ENCODE results near the gene PRRC2B. TPM values are rescaled to one million over a fixed set of nuclear protein-coding genes. Genes with fewer than 3 reads are reported as not detected.
"Not testable (repeated sequence)": the region's sequence is repeated elsewhere in the genome, so short reads cannot be mapped to it uniquely, and the experiment has no call there.

The PRRC2B gene
- total and polyA plus RNA-seq, 2 experiments from 2014 or later: 30.9 to 53.7 TPM

DNA sequence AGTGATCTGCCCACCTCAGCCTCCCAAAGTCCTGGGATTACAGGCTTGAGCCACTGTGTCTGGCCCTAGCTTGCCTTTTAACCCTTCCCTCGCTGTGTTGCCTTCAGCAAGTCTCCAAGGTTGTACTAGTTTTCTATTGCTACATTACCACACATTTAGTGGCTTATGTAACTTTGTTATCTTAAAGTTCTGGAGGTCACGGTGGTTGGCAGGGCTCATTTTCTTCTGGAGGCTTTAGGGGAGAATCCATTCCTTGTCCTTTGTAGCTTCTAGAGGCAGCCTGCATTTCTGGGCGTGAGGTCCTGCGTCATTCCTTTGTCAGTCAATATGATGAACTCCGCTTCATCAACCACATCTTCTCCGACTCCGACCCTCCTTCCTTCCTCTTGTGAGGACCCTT, 2.9 kb upstream of the PRRC2B start:
- Histone ChIP-seq H3K4me3 (no peak overlapping the region), H3K9me2 (ENCODE audit: insufficient read depth) (no peaks in the 10 kb centered on the region), H3K27me3 (replicated peaks; ENCODE audit: insufficient read depth) (no peaks in the 10 kb centered on the region), H2AFZ (no peak overlapping the region), H3K9me3 (ENCODE audit: low read depth) (no peaks in the 10 kb centered on the region), H3K4me2 (ENCODE audit: unreplicated experiment) (no peak overlapping the region), H3K9ac (no peak overlapping the region), H3K79me2 (ENCODE audit: insufficient read depth) (peaks cover 16% of the 10 kb centered on the region), H3K27ac (no peak overlapping the region), H4K20me1 (ENCODE audit: insufficient read depth) (no peaks in the 10 kb centered on the region), H3K4me1 (ENCODE audit: insufficient read depth) (peaks cover 8% of the 10 kb centered on the region; the same call in 1 of the 2 replicates), H3F3A (ENCODE audit: insufficient read depth) (peaks cover 19% of the 10 kb centered on the region), H3K36me3 (ENCODE audit: low read depth) (no peaks in the 10 kb centered on the region)
- 84 to 85% methylated on average over 7 of the region's 7 CpGs for WGBS, 2 experiments (ENCODE audit: low coverage in 1 of 2, low lambda C conversion rate in 2 of 2, missing lambda C conversion rate in 2 of 2)
- TF ChIP-seq EZH2 (IDR thresholded peaks at IDR 0.05; ENCODE audit: insufficient read depth, poor library complexity, severe bottlenecking): no peak
- TF ChIP-seq EZH2phosphoT487 (IDR thresholded peaks at IDR 0.05; ENCODE audit: insufficient read depth, low read depth): no peak
- no peak for DNase-seq
- in situ Hi-C loops (cut with MboI): no loop called here

DNA sequence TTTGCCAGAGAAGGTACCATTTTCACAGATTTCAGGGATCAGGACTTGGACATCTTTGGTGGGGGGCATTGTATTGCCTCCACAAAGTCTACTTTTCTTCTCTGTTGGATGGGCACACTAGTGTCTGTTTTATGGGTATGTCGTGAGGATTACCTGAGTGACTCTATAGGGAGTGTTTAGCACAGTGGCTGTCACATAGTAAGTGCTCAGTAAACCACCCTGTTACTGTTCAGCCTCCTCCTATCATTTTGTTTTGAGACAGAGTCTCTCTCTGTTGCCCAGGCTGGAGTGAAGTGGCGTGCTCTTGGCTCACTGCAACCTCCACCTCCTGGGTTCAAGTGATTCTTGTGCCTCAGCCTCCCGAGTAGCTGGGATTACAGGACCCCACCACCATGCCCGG, 2.4 kb upstream of the PRRC2B start:
- Histone ChIP-seq H3K4me2 (ENCODE audit: unreplicated experiment) (no peak overlapping the region), H4K20me1 (ENCODE audit: insufficient read depth) (peaks cover 3% of the 10 kb centered on the region; the same call in 1 of the 2 replicates), H3K9me3 (ENCODE audit: low read depth) (no peaks in the 10 kb centered on the region), H3K36me3 (ENCODE audit: low read depth) (no peaks in the 10 kb centered on the region), H3K4me3 (no peak overlapping the region), H3K4me1 (ENCODE audit: insufficient read depth) (peaks cover 13% of the 10 kb centered on the region), H3K27ac (no peak overlapping the region), H3F3A (ENCODE audit: insufficient read depth) (peaks cover 22% of the 10 kb centered on the region), H2AFZ (no peak overlapping the region), H3K9ac (no peak overlapping the region), H3K9me2 (ENCODE audit: insufficient read depth) (no peaks in the 10 kb centered on the region), H3K27me3 (replicated peaks; ENCODE audit: insufficient read depth) (no peaks in the 10 kb centered on the region), H3K79me2 (ENCODE audit: insufficient read depth) (peaks cover 21% of the 10 kb centered on the region)
- WGBS, 2 experiments (ENCODE audit: low coverage in 1 of 2, low lambda C conversion rate in 2 of 2, missing lambda C conversion rate in 2 of 2): 91% methylated on average over 4 of the region's 4 CpGs
- no peak for DNase-seq
- TF ChIP-seq EZH2phosphoT487 (IDR thresholded peaks at IDR 0.05; ENCODE audit: insufficient read depth, low read depth): no peak
- in situ Hi-C loops (cut with MboI): no loop called here

DNA sequence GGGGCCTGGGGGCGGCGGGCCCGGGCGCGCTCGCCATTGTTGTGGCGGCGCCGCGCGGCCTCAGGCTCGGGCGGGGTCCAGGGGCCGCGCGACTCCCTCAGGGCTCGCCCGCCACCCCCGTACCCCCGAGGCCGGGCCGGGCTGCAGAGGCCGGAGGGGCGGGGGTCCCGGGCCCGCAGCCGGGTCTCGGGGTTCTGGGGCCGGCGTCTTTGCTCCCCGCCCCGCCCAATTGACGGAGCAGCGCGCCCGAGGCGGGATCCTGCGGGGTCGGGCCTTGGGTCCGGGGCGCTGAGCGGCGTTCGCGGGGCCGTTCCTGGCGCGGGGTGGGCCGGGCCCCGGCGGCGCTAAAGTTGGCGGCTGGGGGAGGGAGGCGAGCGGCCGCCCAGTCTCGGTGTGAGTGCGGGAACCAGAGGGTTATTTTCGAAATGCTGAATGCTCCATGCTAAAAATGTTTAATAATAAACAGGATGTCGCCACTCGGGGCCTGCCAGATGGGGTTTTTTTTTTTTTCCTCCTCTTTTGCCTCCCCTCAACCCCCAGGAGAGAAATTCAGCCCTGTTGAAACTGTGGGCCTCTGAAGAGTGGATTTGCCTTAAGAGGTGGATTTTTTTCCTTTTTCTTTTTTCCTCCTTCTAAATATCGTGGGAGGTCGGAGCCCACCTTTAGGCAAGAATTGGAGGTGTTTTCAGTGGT, 724 bp downstream of the PRRC2B start:
- H3K79me2 ChIP-seq (ENCODE audit: insufficient read depth): peaks cover 52% of the 10 kb centered on the region
- H4K20me1 ChIP-seq (ENCODE audit: insufficient read depth): peaks cover 23% of the 10 kb centered on the region
- H3K27me3 ChIP-seq (replicated peaks; ENCODE audit: insufficient read depth): no peaks in the 10 kb centered on the region
- H3K4me2 ChIP-seq (ENCODE audit: unreplicated experiment): peak overlapping the region; percentile 99
- peak; percentile 75 for DNase-seq
- peak overlapping the region; percentile 84 for H3K27ac ChIP-seq
- TF ChIP-seq EZH2 (IDR thresholded peaks at IDR 0.05; ENCODE audit: insufficient read depth, poor library complexity, severe bottlenecking): no peak
- TF ChIP-seq EZH2phosphoT487 (IDR thresholded peaks at IDR 0.05; ENCODE audit: insufficient read depth, low read depth): no peak
- H3K9me3 ChIP-seq (ENCODE audit: low read depth): no peaks in the 10 kb centered on the region
- H3K36me3 ChIP-seq (ENCODE audit: low read depth): no peaks in the 10 kb centered on the region
- H3K4me1 ChIP-seq (ENCODE audit: insufficient read depth): peaks cover 44% of the 10 kb centered on the region
- WGBS, 2 experiments (ENCODE audit: low coverage in 1 of 2, low lambda C conversion rate in 2 of 2, missing lambda C conversion rate in 2 of 2): 0 to 1% methylated on average over 15 to 56 of the region's 63 CpGs
- peak overlapping the region; percentile 94 for H3K4me3 ChIP-seq
- no peak overlapping the region for H2AFZ ChIP-seq
- H3F3A ChIP-seq (ENCODE audit: insufficient read depth): peaks cover 41% of the 10 kb centered on the region
- H3K9ac ChIP-seq: peak overlapping the region; percentile 95
- no peaks in the 10 kb centered on the region for H3K9me2 ChIP-seq (ENCODE audit: insufficient read depth)
- in situ Hi-C loops (cut with MboI): no loop called here

DNA sequence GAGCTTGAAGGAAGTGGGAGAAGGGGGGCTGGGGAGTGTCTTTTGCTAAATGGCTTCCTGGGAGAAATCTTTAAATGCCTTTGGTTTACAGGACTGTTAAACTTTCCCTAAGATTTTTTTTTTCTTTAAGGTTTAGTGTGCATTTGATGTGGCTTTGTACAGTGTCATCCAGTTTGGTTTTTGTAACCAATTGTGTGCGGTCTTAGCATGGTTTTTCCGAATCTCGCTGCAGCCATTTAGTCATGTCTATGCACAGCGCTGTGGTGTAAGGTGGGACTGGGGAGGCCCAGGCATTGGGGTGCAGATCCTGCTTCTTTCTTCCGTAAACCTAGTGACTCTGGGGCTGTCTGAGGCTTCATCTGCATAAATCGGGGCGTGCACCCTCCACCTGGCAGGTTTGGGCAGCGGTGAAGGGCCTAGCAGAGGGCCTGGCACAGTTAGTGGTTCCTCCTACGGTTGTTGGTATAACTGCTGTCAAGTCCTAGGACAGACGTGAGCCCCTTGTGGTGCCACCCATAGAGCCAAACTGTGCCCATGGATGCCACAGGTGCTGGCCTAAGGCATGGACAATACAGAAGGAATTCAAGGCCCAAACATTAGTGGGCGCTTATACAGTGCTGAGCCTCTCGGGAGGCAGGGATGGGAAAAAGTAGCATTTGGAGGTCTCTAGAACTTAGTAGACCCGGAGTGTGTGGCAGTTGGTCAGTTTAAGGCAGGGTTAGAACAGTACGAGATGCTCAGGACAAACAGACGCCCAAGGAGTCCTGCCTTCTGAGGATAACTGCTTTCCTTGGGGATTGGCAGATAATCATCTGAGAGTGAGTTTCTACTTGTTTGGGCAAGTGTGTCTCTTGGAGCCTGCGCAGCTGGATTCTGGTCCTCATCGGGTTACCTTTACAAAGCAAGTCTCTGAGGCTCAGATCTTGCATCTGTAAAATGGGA, 1.5 kb downstream of the PRRC2B start:
- no peaks in the 10 kb centered on the region for H3K36me3 ChIP-seq (ENCODE audit: low read depth)
- H3K27me3 ChIP-seq (replicated peaks; ENCODE audit: insufficient read depth): no peaks in the 10 kb centered on the region
- H3K79me2 ChIP-seq (ENCODE audit: insufficient read depth): peaks cover 60% of the 10 kb centered on the region
- H3K9me3 ChIP-seq (ENCODE audit: low read depth): no peaks in the 10 kb centered on the region
- H3K27ac ChIP-seq: peak overlapping the region; percentile 84
- H4K20me1 ChIP-seq (ENCODE audit: insufficient read depth): peaks cover 23% of the 10 kb centered on the region
- in situ Hi-C loops (cut with MboI): no loop called here
- WGBS, 2 experiments (ENCODE audit: low coverage in 1 of 2, low lambda C conversion rate in 2 of 2, missing lambda C conversion rate in 2 of 2): 8 to 9% methylated on average over 17 of the region's 17 CpGs
- H3K9ac ChIP-seq: peak overlapping the region; percentile 95
- peak; percentile 68 for DNase-seq
- peaks cover 48% of the 10 kb centered on the region for H3K4me1 ChIP-seq (ENCODE audit: insufficient read depth)
- no peak overlapping the region for H2AFZ ChIP-seq
- peak overlapping the region; percentile 99 for H3K4me2 ChIP-seq (ENCODE audit: unreplicated experiment)
- H3K9me2 ChIP-seq (ENCODE audit: insufficient read depth): no peaks in the 10 kb centered on the region
- H3K4me3 ChIP-seq: peak overlapping the region; percentile 94
- TF ChIP-seq EZH2 (IDR thresholded peaks at IDR 0.05; ENCODE audit: insufficient read depth, poor library complexity, severe bottlenecking) (no peak), EZH2phosphoT487 (IDR thresholded peaks at IDR 0.05; ENCODE audit: insufficient read depth, low read depth) (no peak)
- peaks cover 41% of the 10 kb centered on the region for H3F3A ChIP-seq (ENCODE audit: insufficient read depth)

DNA sequence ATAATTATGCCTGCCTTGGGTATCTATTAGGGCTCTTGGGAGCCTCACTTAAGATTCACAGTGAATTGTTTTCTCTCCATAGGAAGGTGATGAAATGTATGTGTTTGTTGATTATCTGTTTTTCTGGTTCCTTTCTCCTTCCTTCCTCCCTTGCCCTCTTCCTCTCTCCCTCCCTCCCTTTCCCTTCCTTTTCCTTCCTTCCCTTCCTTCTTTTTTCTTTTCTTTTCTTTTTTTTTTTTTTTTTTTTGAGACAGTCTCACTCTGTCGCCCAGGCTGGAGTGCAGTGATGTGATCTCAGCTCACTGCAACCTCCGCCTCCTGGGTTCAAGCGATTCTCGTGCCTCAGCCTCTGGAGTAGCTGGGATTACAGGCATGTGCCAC, 2.2 kb downstream of the PRRC2B start:
- H2AFZ ChIP-seq; in situ Hi-C loops (cut with MboI); H3K9me2 ChIP-seq (ENCODE audit: insufficient read depth); H3K27me3 ChIP-seq (replicated peaks; ENCODE audit: insufficient read depth); H3K9me3 ChIP-seq (ENCODE audit: low read depth); H3K36me3 ChIP-seq (ENCODE audit: low read depth); DNase-seq: not testable (repeated sequence)
- peaks cover 25% of the 10 kb centered on the region for H4K20me1 ChIP-seq (ENCODE audit: insufficient read depth)
- 25 to 33% methylated on average over 4 of the region's 4 CpGs for WGBS, 2 experiments (ENCODE audit: low coverage in 1 of 2, low lambda C conversion rate in 2 of 2, missing lambda C conversion rate in 2 of 2)
- H3K27ac ChIP-seq: peak overlapping the region; percentile 84
- H3F3A ChIP-seq (ENCODE audit: insufficient read depth): peaks cover 41% of the 10 kb centered on the region
- H3K4me3 ChIP-seq: peak overlapping the region; percentile 94
- peak overlapping the region; percentile 99 for H3K4me2 ChIP-seq (ENCODE audit: unreplicated experiment)
- H3K79me2 ChIP-seq (ENCODE audit: insufficient read depth): peaks cover 67% of the 10 kb centered on the region
- H3K4me1 ChIP-seq (ENCODE audit: insufficient read depth): peaks cover 48% of the 10 kb centered on the region
- H3K9ac ChIP-seq: peak overlapping the region; percentile 95
